Measurements from ENCODE around the gene THEM4. TPM values are rescaled to one million over a fixed set of nuclear protein-coding genes. Genes with fewer than 3 reads are reported as not detected.
"Not testable (repeated sequence)": the region's sequence is repeated elsewhere in the genome, so short reads cannot be mapped to it uniquely, and the experiment has no call there.

THEM4 gene
- total RNA-seq, 1 donor from 2014 or later, result 12.0 TPM

GRCh38 chr1:151897991-151898431 is 11.3 kb downstream of the THEM4 start:
- no peak for DNase-seq (ENCODE audit: extremely low read depth, low read depth, low spot score)

- no peak for DNase-seq (ENCODE audit: extremely low read depth, low read depth, low spot score)
These were observed 16.0 kb downstream of the THEM4 start for GRCh38 chr1:151893176-151893924.

GRCh38 chr1:151892190-151892589 is 17.1 kb downstream of the THEM4 start:
- no peak for DNase-seq (ENCODE audit: extremely low read depth, low read depth, low spot score)

- no peak for DNase-seq (ENCODE audit: extremely low read depth, low read depth, low spot score)
These were observed 17.8 kb downstream of the THEM4 start for GRCh38 chr1:151891512-151891911.

- DNase-seq (ENCODE audit: extremely low read depth, low read depth, low spot score), result no peak
These were observed 20.2 kb downstream of the THEM4 start for GRCh38 chr1:151888972-151889570.

- no peak for DNase-seq (ENCODE audit: extremely low read depth, low read depth, low spot score)
These were observed 22.3 kb downstream of the THEM4 start for GRCh38 chr1:151887028-151887427.

- DNase-seq (ENCODE audit: extremely low read depth, low read depth, low spot score), result no peak
These were observed 23.8 kb downstream of the THEM4 start for GRCh38 chr1:151885479-151885878.

GRCh38 chr1:151884879-151885278 is 24.4 kb downstream of the THEM4 start:
- DNase-seq (ENCODE audit: extremely low read depth, low read depth, low spot score), result not testable (repeated sequence)

GRCh38 chr1:151884445-151884844 is 24.9 kb downstream of the THEM4 start:
- DNase-seq (ENCODE audit: extremely low read depth, low read depth, low spot score), result not testable (repeated sequence)

GRCh38 chr1:151883898-151884297 is 25.4 kb downstream of the THEM4 start:
- DNase-seq (ENCODE audit: extremely low read depth, low read depth, low spot score), result not testable (repeated sequence)

GRCh38 chr1:151882918-151883317 is 26.4 kb downstream of the THEM4 start:
- DNase-seq (ENCODE audit: extremely low read depth, low read depth, low spot score), result not testable (repeated sequence)

GRCh38 chr1:151882466-151882865 is 26.8 kb downstream of the THEM4 start:
- no peak for DNase-seq (ENCODE audit: extremely low read depth, low read depth, low spot score)

- no peak for DNase-seq (ENCODE audit: extremely low read depth, low read depth, low spot score)
These were observed 27.8 kb downstream of the THEM4 start for GRCh38 chr1:151881479-151881878.

GRCh38 chr1:151875419-151876097 is 33.8 kb downstream of the THEM4 start:
- DNase-seq (ENCODE audit: extremely low read depth, low read depth, low spot score), result no peak

- DNase-seq (ENCODE audit: extremely low read depth, low read depth, low spot score), result not testable (repeated sequence)
These were observed 36.5 kb downstream of the THEM4 start for GRCh38 chr1:151872776-151873175.

GRCh38 chr1:151871284-151872030 is 37.9 kb downstream of the THEM4 start:
- DNase-seq (ENCODE audit: extremely low read depth, low read depth, low spot score), result no peak

GRCh38 chr1:151868486-151868885 is 40.8 kb downstream of the THEM4 start:
- no peak for DNase-seq (ENCODE audit: extremely low read depth, low read depth, low spot score)

- no peak for DNase-seq (ENCODE audit: extremely low read depth, low read depth, low spot score)
These were observed 41.4 kb downstream of the THEM4 start for GRCh38 chr1:151867765-151868411.

- no peak for DNase-seq (ENCODE audit: extremely low read depth, low read depth, low spot score)
These were observed 42.0 kb downstream of the THEM4 start for GRCh38 chr1:151867321-151867720.

- DNase-seq (ENCODE audit: extremely low read depth, low read depth, low spot score), result no peak
These were observed 44.9 kb downstream of the THEM4 start for GRCh38 chr1:151864411-151864810.

- DNase-seq (ENCODE audit: extremely low read depth, low read depth, low spot score), result no peak
These were observed 46.7 kb downstream of the THEM4 start for GRCh38 chr1:151862604-151863003.

Data from glomerular endothelial cell (primary cell).